GM18517 (cell line): ENCODE measurements around the gene IMP4.
A peak's percentile ranks its signal among the peaks of the same experiment; 100 is the strongest.

ENCODE experiments used
- ATAC-seq: cut with Tn5 transposase; IDR thresholded peaks from one replicate; pipeline ENCODE4 v1.9.1; 2021; ENCODE audit warnings: mild to moderate bottlenecking, moderate library complexity; ENCODE audit not compliant: unreplicated experiment

The IMP4 gene

DNA sequence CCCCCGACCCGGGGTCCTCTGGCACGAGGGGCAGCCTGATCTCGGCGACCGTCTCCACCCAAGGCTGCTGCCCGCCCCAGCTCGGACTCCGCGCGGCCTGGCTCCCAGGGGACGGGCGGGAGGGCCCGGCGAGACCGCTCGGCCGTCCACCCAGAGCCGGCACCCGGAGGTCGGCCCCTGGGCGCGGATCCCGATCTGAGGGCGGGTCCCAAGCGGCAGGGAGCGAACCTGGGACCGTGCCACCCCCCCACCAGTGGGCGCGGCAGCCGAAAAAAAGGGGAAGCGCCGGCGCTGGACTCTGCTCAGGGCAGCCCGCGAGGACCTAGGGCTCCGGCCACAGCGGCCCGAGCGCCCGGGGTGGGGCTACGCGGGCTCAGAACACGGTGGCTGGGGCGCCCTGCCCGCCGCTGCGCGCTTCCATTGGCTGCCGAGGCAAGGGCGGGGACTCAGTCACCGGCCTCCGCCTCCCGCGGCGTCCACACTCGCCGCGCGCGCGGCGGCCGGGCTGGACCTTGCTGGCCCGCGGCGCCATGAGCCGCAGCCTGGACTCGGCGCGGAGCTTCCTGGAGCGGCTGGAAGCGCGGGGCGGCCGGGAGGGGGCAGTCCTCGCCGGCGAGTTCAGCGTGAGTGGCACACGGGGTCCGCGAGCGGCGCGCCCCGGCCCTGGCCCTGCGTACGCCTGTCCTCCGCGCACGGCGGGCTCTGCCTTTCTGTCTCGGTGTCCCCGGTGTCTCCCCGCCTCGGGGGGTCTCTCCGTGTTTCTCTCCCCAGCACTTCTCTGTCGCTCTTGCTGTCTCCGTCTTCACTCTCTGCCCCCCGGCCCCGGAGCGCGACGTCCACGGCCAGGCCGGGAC lies 13.1 kb downstream of the IMP4 start, which contains the start of gene PTPN18:
PTPN18 (plus strand) TSS at position 479 of the 854 bp plus-strand sequence; CDS start at position 531, 52 bp downstream.
- peak; percentile 89 for ATAC-seq

DNA sequence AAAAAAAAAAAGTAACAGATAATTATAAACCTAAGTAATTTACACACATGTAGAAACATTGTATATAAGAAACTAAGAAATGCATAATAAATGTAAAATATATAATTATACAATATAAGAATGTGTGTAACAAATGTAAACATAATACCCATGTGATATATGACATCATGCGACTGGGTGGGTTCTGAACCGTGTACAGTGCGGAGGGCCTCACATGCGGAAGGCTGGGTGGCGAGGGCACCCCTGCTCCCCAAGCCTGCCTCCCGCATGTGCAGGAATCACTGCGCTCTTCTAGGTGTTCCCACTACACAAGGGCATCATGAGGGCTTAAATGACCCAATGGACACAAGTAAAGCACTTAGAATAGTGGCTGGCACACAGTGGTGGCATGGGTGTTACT lies 15.2 kb downstream of the IMP4 start:
- ATAC-seq = no peak

DNA sequence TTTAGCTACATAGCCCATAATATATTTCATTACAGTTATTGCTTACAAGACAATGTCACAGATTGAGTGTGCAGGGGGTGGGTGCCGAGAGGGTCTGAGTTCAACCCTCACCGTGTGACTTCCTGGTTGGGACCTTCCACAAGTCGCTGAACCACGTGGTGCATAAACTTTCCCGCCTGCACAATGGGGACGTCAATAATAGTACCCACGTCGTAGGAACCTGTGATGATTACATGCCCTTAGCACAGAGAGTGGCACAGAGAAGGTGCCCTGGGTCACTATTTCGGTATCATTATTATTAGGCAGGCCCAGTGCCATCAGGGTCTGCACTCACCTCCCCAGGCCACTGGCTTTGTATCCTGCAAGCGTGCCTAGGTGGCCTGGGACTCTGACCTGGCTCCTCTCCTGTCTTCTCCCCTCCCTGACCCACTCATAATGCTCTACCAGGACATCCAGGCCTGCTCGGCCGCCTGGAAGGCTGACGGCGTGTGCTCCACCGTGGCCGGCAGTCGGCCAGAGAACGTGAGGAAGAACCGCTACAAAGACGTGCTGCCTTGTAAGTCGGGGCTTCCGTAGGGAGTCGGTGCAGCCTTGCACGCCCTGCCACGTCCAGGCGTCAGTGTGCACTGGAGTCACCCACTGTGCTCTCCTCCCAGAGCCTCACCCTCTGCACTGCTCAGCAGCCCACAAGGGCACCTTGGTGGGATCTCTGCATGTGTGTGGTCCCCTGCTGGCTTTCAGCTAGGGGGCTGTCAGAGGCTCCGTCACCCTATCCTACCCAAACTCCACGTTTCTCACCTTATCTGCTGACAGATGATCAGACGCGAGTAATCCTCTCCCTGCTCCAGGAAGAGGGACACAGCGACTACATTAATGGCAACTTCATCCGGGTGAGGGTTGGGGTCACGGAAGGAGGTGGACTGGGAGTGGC lies 16.0 kb downstream of the IMP4 start:
- no peak for ATAC-seq

DNA sequence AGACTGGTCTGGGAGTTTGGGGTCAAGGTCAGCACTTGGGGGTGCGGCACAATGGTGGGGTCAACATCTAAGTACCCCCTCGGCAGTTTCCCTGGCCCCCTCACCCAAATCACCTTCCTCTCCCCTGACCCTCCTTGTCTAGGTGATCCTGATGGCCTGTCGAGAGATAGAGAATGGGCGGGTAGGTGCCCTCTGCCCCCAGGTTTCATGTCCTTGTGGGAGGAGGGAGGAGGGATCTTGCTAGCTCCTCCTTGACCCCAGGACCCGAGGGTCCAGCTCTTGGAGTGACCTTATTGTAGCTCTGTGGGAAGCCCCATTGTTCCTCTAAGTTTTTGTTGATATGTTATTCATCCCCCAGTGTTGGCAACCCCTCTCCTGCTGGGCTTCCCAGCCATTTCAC lies 16.8 kb downstream of the IMP4 start:
- ATAC-seq = no peak

DNA sequence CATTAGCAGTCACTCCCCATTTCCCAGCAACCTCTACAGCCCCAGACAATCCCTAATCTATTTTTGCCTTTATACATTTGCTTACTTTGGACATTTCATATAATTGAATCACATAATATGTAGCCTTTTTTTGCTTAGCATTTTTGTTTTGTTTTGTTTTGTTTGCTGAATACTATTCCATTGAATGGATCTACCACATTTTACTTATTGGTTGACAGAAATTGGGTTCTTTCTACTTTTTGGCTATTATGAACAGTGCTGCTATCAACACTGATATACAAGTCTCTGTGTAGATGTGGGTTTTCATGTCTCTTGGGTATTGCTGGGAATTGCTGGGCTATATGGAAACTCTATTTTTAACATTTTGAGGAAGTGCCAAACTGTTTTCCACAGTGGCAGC lies 20.8 kb downstream of the IMP4 start:
- ATAC-seq = no peak

DNA sequence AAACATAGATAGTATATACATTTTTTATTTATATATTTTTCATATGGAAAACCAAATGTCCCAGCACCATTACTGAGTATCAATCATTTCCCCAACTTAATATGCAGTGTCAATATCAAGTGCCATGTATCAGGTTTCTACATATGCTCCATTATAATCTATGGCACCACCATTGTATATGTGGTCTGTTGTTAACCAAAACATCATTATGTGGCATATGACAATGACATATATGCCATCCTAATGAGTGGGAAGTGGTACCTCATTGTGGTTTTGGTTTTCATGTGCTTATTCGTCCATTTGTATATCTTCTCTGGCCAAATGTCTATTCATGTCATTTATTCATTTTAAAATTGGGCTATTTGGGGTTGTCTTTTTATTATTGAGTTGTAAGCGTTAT lies 22.4 kb downstream of the IMP4 start:
- no peak for ATAC-seq

DNA sequence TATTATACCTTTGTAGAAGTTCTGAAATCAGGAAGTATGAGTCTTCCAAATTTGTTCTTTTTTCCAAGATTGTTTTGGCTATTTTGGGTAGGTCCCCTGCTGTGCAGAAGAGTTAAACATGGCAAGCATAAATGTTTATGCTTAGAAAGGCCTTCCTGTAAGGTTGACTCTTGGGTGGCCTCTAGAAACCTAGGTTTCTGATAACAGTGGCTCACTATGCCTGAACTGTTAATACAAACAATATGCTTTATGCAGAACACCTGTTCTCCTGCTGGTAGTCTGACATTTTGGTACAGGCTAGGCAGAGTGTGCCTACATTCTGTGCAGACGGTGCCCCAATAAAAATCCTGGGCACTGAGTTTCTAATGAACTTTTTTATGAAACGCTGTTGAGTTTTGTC lies 23.3 kb downstream of the IMP4 start:
- no peak for ATAC-seq

DNA sequence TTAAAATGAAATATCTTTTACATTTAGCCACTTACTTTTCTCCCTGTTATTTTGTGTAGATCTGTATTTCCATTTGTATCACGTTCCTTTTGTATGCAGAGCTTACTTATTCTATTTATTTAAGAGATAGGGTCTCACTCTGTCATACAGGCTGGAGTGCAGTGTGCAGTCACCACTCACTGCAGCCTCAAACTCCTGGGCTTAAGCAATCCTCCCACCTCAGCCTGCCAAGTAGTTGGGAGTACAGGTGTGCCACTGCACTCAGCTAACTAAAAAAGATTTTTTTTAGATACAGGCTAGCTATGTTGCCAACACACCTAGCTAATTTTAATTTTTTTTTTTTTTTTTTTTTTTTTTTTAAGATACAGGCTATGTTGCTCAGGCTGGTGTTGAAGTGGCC lies 24.0 kb downstream of the IMP4 start:
- ATAC-seq = no peak

DNA sequence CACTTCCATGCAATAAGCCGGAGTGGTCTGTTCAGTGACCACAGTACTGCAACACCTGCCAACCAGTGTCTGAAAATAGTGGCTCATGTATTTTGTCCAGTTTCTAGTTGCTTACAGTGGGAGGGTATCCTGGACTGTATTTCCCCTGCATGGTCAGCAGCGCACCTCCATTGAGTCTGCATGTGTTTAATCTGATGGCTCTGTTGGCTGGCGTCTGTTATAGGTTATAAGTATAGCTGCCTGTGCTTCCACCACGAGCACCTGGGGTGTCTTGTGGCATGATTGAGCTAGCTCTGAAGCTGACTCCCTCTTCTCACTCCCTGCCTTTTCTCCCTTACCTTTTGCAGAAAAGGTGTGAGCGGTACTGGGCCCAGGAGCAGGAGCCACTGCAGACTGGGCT lies 26.1 kb downstream of the IMP4 start:
- no peak for ATAC-seq

DNA sequence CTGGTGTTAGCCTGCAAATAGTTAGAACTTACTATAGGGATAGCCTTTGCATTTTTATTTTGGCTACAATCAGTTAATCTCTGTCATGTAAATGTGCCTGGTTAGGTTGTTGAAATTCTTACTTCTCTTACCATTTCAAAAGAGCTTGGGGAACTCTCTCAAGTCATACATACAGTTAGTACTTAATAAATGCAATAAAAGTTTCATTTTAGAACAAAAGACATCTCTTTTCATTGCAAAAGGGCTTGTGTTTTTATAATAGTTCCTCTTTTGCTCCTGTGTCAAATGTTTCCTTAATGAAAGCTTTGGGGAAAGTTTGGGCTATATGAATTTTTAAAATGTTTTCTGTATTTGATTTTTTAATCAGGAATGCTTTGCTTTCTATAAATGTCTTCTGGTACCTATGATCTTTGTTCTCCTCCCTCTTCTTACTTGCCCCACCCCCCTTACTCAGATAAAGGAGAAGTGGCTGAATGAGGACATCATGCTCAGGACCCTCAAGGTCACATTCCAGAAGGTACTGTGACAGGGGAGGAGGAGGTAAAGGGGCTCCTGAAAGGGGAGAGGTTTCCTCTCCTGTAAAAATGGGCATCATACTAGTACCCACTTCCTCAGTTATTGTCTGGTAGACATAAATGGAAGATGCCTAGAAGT lies 26.7 kb downstream of the IMP4 start:
- no peak for ATAC-seq

DNA sequence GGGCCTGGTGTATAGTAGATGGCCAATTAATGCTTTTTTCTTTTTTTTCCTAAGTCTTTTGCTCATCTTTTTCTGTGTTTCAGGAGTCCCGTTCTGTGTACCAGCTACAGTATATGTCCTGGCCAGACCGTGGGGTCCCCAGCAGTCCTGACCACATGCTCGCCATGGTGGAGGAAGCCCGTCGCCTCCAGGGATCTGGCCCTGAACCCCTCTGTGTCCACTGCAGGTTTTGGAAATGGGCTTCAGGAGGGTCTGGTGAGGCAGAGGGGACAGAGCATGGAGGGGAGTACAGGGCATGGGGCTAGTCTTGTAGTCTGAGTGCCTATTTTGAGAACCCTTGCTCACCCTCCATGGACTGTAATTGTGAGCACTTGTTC lies 27.3 kb downstream of the IMP4 start:
- ATAC-seq = no peak

DNA sequence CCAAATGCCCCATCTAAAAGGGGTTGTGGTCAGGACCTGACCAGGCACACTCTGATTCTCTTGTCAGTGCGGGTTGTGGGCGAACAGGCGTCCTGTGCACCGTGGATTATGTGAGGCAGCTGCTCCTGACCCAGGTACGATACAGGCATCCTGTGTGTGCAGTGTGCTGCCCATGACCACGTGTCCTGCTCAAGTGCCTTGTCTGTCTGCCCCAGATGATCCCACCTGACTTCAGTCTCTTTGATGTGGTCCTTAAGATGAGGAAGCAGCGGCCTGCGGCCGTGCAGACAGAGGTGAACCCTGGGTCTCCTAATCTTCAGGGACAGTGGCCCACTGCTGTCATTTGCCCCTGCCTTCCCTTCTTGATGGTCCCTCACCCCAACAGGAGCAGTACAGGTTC lies 27.8 kb downstream of the IMP4 start:
- ATAC-seq = no peak

DNA sequence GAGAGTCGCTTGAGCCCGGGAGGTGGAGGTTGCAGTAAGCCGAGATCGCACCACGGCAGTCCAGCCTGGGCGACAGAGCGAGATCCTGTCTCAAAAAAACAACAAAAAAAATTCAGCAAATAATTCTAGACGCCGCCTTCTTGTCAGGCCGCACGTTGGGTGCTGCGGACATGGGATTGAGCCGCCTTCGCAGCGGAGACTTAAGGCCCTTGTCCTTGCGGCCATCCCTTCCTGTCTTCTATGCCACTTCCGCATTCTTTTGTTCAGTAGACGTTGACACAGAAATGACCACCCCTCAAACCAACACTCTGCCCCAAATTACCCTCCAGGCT lies 29.0 kb downstream of the IMP4 start:
- ATAC-seq = peak; percentile 34

DNA sequence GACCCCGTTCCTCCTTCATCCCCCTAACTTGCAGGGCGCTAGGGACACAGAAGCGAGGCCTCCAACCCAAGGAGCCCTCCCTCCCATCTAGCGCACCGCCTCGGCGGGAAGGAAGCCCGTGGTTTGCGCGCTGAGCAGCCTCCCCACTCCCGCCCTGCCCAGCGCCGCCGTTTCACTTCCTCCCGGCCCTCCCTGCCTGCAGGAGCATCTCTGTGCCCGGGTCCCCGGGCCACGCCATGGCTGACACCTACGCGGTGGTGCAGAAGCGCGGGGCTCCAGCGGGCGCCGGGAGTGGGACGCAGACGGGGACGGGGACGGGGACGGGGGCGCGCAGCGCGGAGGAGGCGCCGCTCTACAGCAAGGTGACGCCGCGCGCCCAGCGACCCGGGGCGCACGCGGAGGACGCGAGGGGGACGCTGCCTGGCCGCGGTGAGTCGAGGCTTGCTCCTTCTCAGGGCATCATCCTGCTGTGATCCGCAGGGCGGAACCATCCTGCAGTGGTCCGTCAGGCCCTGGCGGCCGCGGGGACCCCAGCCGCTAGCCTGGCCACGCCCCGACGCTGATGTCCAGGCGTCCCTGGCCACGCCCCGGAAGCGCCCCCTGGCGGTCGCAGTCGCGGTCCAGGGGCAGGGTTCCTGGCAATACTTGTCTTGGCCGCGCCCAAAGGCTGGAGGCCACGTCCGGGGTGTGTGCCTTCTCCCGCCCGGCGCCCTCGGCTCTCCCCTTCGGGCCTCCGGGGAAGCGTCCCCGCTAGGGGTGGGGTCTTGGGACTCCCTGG lies 29.5 kb downstream of the IMP4 start:
- ATAC-seq = peak; percentile 69

DNA sequence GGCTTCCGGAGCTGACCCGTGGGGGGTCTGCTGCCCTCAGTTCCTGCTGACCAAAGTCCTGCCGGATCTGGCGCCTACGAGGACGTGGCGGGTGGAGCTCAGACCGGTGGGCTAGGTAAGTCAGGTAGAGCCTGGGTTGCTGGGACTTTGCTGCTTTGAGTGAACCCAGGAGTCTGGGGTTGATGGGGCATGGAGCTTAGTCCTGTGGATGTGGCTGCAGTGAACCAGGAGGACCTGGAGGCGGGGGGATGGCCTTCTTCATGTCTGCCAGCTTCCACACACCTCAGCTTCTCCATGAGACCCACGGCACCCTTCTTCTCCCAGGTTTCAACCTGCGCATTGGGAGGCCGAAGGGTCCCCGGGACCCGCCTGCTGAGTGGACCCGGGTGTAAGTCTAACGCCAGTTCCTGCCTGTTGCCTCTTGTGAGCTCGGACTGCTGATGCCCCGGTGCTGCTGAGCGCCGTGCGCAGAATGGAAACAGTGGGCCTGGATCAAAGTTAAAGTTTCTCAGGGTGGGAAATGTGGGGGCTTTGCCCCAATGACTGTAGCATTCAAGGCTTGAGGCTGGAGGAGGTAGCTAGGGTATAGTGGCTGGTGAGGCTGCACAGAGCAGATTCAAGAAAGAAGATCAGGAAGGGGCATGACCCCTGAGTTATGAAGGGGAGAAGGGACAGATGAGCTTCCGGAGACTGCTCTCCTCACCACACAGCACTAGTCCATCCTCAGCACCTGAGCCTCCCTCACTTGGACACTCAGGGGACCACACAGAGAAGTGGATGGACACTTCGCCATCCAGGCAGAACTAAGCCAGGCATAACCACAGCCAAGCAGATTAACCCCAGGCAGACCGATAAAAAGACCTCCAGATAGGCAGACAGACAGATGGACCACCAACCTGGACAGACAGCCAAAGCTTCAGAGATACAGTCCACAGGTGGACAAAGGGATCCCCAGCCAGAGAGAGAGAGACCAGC lies 30.4 kb downstream of the IMP4 start:
- no peak for ATAC-seq

DNA sequence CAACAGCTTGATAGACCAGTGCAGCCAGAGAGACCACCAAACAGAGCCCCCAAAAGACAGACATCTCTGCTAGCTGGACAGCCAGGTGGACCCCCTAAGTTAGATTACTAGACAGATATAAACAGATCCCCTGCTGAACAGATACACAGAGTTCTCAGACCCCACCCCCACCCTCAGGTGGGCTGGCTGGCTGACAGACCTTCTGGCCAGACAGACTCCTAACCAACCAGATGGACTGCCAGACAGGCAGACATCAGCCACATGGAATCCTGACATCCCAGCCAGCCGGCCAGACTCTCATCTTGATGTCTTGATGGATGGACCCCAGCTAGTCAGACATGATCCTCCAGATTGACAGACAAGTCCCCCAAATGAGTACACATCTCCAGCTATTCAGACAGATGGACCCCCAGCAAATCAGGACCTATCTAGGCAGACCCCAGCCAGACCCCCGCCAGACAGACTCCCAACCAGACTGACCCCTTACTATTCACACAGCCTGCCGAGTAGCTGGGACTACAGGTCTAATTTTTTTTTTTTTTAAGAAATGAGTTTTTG lies 31.2 kb downstream of the IMP4 start:
- no peak for ATAC-seq

DNA sequence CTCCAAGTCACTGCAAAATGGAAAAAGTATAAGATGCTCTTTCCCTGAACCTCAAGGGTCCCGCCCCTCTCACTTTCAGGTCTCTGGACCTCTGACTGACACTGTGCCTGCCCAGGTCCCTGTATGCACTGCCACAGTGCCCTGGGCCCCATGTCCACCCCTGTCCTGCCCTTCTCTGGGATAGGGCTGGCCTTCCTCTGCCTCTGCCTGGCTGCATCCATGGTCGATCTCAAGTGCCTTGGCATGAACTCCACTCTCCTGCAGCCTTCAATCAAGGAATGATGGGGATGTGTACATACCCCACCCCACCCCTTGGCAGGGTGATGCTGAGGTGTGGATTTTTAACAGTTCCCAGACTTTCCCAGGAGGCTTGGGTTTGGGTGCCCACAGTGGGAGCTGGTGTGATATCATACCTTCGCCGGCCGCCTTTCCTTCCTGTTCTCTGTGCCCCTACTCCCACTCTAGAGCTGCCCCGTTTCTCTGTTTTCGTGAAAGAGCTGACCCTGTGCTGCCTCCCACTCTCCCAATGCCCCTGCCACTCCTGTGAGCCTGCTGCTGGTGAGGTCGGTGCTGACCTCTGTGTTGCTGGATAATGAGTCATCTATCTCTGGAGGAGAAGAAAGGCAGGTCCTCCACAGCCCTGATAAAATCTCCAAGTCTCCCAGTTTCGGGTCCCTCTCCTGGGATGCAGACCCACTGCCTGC lies 32.0 kb downstream of the IMP4 start:
- ATAC-seq = no peak
